PC-9 (cell line): ENCODE data around the gene RAD52. TPM values are rescaled to one million over a fixed set of nuclear protein-coding genes. Genes with fewer than 3 reads are reported as not detected.
A peak's percentile ranks its signal among the peaks of the same experiment; 100 is the strongest.

Experiments
- BruUV-seq: library from RNA; stranded (reverse); fragments of 400-500 nt; replicated peaks from 2 replicates; lab custom pipeline; 2021; lab: Mats Ljungman, UMichigan
- CTCF ChIA-PET: fragments of 300-600 bp; sonication (Branson Sonifier 250); formaldehyde crosslinking; loops from one replicate; lab custom pipeline; 2022; ENCODE audit warnings: antibody characterized with exemption; lab: Charles Lee
- POLR2A ChIA-PET: fragments of 300-600 bp; sonication (Branson Sonifier 250); formaldehyde crosslinking; loops from one replicate; lab custom pipeline; 2022; ENCODE audit warnings: antibody characterized with exemption; ENCODE audit not compliant: unreplicated experiment; lab: Charles Lee
- DNase-seq, 2 experiments: peaks; one replicate each; pipeline versions ENCODE4 v3.0.0 to v3.0.0-alpha.2; 2015 to 2022; ENCODE audit warnings: mixed read lengths in 1 of 2
- H2AFZ ChIP-seq: fragments of 200-600 bp; sonication (generic); 2 replicates; pipeline ENCODE4 v1.8.1; 2017; ENCODE audit warnings: antibody characterized with exemption
- H3F3A ChIP-seq: fragments of 200-600 bp; sonication (generic); 2 replicates; pipeline ENCODE4 v1.8.1; 2017; ENCODE audit warnings: antibody characterized with exemption, mild to moderate bottlenecking, low read depth; ENCODE audit not compliant: insufficient read depth
- H3K27ac ChIP-seq: fragments of 200-600 bp; sonication (generic); 2 replicates; pipeline ENCODE4 v1.6.1; 2016; ENCODE audit warnings: mixed run types
- H3K27me3 ChIP-seq: fragments of 200-600 bp; sonication (generic); 2 replicates; pipeline ENCODE4 v1.6.1; 2016; ENCODE audit warnings: low read depth, mixed run types; ENCODE audit not compliant: insufficient read depth
- H3K36me3 ChIP-seq: fragments of 200-600 bp; sonication (generic); 2 replicates; pipeline ENCODE4 v1.6.1; 2016; ENCODE audit warnings: low read depth, mixed run types
- H3K4me1 ChIP-seq: fragments of 200-600 bp; sonication (generic); replicated peaks from 2 replicates; pipeline ENCODE4 v1.6.1; 2016; ENCODE audit warnings: mixed run types; ENCODE audit not compliant: insufficient read depth
- H3K4me2 ChIP-seq: fragments of 200-600 bp; sonication (generic); 2 replicates; pipeline ENCODE4 v1.6.1; 2017; ENCODE audit warnings: mixed run types
- H3K4me3 ChIP-seq: fragments of 200-600 bp; sonication (generic); 2 replicates; pipeline ENCODE4 v1.6.1; 2016; ENCODE audit warnings: mixed run types
- H3K79me2 ChIP-seq: fragments of 200-600 bp; sonication (generic); 2 replicates; pipeline ENCODE4 v1.6.1; 2017; ENCODE audit warnings: low read depth, mixed run types
- H3K9me2 ChIP-seq: fragments of 200-600 bp; sonication (generic); 2 replicates; pipeline ENCODE4 v1.8.1; 2017; ENCODE audit warnings: mild to moderate bottlenecking; ENCODE audit not compliant: insufficient read depth
- H3K9me3 ChIP-seq: fragments of 200-600 bp; sonication (generic); 2 replicates; pipeline ENCODE4 v1.8.1; 2016; ENCODE audit warnings: low read depth; ENCODE audit not compliant: insufficient read depth
- H4K20me1 ChIP-seq: fragments of 200-600 bp; sonication (generic); 2 replicates; pipeline ENCODE4 v1.8.1; 2017; ENCODE audit not compliant: insufficient read depth
- EZH2 ChIP-seq: fragments of 200-600 bp; sonication (generic); IDR thresholded peaks from 2 replicates; pipeline ENCODE4 v1.8.0; 2017; ENCODE audit warnings: antibody characterized with exemption, low read depth
- intact Hi-C: fragments of 100-400 bp; cut with micrococcal nuclease; formaldehyde crosslinking; loops from one replicate; pipeline ENCODE4 v1.10.0; 2022; ENCODE audit not compliant: unreplicated experiment
- total RNA-seq: library from RNA; stranded (reverse); gene quantifications from 2 replicates; pipeline ENCODE4 v1.2.3, GENCODE V29; 2021
- TF ChIP-seq, protein P1 (sequence below): fragments of 200-600 bp; sonication (generic); conservative IDR thresholded peaks from 2 replicates; pipeline ENCODE4 v1.6.1; 2017; ENCODE audit warnings: mixed run types, antibody characterized with exemption, mild to moderate bottlenecking, moderate library complexity

RAD52 gene
- total RNA-seq, 1 experiment from 2014 or later = 25.0 TPM

DNA sequence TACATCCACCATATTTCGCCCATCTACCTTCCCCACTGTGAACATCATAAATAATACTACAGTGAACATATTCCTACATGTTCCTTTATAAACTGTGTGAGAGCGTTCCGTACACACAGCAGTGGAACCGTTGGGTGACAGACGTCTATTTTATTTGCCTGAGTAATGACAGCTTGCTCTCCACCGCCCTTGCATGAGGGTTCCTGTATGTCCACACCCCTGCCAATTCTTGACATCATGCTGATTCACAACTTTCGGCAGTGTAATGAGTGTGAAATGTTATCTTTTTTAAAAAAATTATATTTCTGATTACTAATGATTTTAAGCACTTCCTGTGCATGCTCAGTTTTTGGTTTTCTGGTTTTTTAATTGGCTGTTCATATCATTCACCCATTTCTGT is 4.3 kb upstream of the RAD52 start:
- ChIA-PET POLR2A (no interaction called here), CTCF (no interaction called here)
- Histone ChIP-seq H3K4me3 (no peak overlapping the region), H2AFZ (no peak overlapping the region), H3K9me3 (no peaks in the 10 kb centered on the region), H3K27me3 (no peaks in the 10 kb centered on the region), H4K20me1 (no peaks in the 10 kb centered on the region), H3K4me1 (peaks cover 11% of the 10 kb centered on the region; the same call in 1 of the 2 replicates), H3K27ac (no peak overlapping the region), H3K4me2 (peak overlapping the region; percentile 29; the same call in 1 of the 2 replicates), H3K9me2 (no peaks in the 10 kb centered on the region), H3K79me2 (peaks cover 1% of the 10 kb centered on the region), H3F3A (peaks cover 23% of the 10 kb centered on the region), H3K36me3 (no peaks in the 10 kb centered on the region)
- TF ChIP-seq, protein P1, sequence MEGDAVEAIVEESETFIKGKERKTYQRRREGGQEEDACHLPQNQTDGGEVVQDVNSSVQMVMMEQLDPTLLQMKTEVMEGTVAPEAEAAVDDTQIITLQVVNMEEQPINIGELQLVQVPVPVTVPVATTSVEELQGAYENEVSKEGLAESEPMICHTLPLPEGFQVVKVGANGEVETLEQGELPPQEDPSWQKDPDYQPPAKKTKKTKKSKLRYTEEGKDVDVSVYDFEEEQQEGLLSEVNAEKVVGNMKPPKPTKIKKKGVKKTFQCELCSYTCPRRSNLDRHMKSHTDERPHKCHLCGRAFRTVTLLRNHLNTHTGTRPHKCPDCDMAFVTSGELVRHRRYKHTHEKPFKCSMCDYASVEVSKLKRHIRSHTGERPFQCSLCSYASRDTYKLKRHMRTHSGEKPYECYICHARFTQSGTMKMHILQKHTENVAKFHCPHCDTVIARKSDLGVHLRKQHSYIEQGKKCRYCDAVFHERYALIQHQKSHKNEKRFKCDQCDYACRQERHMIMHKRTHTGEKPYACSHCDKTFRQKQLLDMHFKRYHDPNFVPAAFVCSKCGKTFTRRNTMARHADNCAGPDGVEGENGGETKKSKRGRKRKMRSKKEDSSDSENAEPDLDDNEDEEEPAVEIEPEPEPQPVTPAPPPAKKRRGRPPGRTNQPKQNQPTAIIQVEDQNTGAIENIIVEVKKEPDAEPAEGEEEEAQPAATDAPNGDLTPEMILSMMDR = no peak
- TF ChIP-seq EZH2 = no peak
- peak in 1 of 2 experiments; percentile 53 for DNase-seq
- BruUV-seq = no TSS peak
- intact Hi-C loops = no loop called here

DNA sequence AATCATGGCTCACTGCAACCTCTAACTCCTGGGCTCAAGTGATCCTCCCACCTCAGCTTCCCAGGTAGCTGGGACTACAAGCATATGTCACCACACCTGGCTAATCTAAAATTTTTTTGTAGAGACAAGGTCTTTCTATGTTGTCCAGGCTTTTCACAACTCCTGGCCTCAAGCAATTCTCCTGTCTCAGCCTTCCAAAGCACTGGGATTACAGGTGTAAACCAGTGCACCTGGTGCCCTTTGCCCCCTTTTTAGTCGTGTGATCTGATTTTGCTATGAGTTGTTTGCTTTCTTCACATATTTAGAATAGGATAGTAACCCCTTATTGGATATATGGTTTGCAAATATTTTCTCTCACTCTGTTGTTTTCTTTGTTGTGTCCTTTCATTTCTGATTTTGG is 1.7 kb upstream of the RAD52 start:
- Histone ChIP-seq H4K20me1 (no peaks in the 10 kb centered on the region), H2AFZ (no peak overlapping the region), H3K4me3 (no peak overlapping the region), H3K4me1 (peaks cover 19% of the 10 kb centered on the region), H3K4me2 (no peak overlapping the region), H3K79me2 (peaks cover 27% of the 10 kb centered on the region), H3K9me2 (no peaks in the 10 kb centered on the region), H3K36me3 (no peaks in the 10 kb centered on the region), H3K27ac (no peak overlapping the region), H3K9me3 (no peaks in the 10 kb centered on the region), H3F3A (peaks cover 31% of the 10 kb centered on the region), H3K27me3 (no peaks in the 10 kb centered on the region)
- TF ChIP-seq, protein P1 = no peak
- no peak for TF ChIP-seq EZH2
- ChIA-PET CTCF (no interaction called here), POLR2A (interaction anchor here (0.6 to 0.7 kb wide), 2 partner anchors 177 to 231 kb away, joined by 3 to 6 read pairs; no protein-coding TSS in a partner anchor)
- no TSS peak for BruUV-seq
- intact Hi-C loops = no loop called here
- DNase-seq = no peak

DNA sequence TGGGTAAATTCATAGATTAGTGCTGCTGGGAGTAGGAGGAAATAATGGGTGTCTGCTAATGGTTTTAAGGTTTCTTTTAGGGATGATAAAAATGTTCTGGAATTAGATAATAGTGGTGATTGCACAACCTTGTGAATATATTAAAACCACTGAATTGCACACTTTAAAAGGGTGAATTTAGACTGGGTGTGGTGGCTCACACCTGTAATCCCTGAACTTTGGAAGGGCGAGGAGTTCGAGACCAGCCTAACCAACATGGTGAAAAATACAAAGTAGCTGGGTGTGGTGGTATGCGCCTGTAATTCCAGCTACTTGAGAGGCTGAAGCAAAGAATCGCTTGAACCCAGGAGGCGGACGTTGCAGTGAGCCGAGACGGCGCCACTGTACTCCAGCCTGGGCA is 1.3 kb downstream of the RAD52 start:
- Histone ChIP-seq H3K9me2 (no peaks in the 10 kb centered on the region), H3K4me2 (peak overlapping the region; percentile 86), H2AFZ (peak overlapping the region; percentile 88), H3K27me3 (no peaks in the 10 kb centered on the region), H3K9me3 (no peaks in the 10 kb centered on the region), H4K20me1 (no peaks in the 10 kb centered on the region; the same call in 1 of the 2 replicates), H3K4me3 (peak overlapping the region; percentile 62), H3K27ac (peak overlapping the region; percentile 79), H3K4me1 (peaks cover 10% of the 10 kb centered on the region), H3K79me2 (peaks cover 54% of the 10 kb centered on the region), H3K36me3 (peaks cover 5% of the 10 kb centered on the region; the same call in 1 of the 2 replicates), H3F3A (peaks cover 26% of the 10 kb centered on the region)
- intact Hi-C loops = loop anchor here (2.0 to 5.0 kb wide), 5 partner anchors 144 to 659 kb away; partner anchors contain the start of genes B4GALNT3 and WNK1
- POLR2A ChIA-PET = no interaction called here
- no peak for TF ChIP-seq EZH2
- TF ChIP-seq, protein P1 = no peak
- DNase-seq = peak in 1 of 2 experiments; percentile 18
- CTCF ChIA-PET = no interaction called here
- no TSS peak for BruUV-seq
